ENCODE measurements around the gene GABBR2. TPM values are rescaled to one million over a fixed set of nuclear protein-coding genes. Genes with fewer than 3 reads are reported as not detected.

The GABBR2 gene
- total and polyA plus RNA-seq, 12 donors = under 0.01 to 1.3 (median 0.45) TPM

DNA sequence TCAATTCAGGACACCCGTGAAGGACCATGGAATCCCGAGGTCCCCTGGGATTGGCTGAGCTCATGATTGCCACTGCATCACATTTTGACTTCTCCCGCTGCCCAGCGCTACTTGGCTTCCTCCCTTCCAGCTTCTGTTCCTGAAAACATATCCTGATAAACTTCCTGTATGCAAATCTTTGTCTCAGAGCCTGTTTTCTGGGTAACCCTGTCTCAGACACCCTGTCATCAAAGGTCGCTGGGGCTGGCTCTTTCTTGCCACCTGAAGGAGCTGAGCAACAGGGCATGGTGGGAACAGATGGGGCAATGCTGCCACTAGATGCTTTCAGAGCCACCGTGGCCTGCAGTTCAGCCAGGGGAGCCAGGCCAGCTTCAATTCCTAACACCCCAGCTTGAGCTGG lies 299.0 kb downstream of the GABBR2 start:
- TF ChIP-seq CTCF (IDR thresholded peaks at IDR 0.05) = no peak
- H3K36me3 ChIP-seq = no peaks in the 10 kb centered on the region
- H3K9me3 ChIP-seq = no peaks in the 10 kb centered on the region
- H3K4me1 ChIP-seq = peaks cover 0 to 13% (median 3%) of the 10 kb centered on the region in 9 donors
- WGBS, 2 donors = 57 to 61% methylated on average over 6 of the region's 6 CpGs
- DNase-seq (no peak), ATAC-seq (peak in 1 of 8 donors; percentile 7)
- intact Hi-C loops (cut with DNase I) = no loop called here
- H3K27ac ChIP-seq = peak overlapping the region in 1 of 10 donors; percentile 22
- H3K27me3 ChIP-seq = peaks cover 0 to 6% (median 0%) of the 10 kb centered on the region in 7 donors
- no peak overlapping the region for H3K4me3 ChIP-seq

DNA sequence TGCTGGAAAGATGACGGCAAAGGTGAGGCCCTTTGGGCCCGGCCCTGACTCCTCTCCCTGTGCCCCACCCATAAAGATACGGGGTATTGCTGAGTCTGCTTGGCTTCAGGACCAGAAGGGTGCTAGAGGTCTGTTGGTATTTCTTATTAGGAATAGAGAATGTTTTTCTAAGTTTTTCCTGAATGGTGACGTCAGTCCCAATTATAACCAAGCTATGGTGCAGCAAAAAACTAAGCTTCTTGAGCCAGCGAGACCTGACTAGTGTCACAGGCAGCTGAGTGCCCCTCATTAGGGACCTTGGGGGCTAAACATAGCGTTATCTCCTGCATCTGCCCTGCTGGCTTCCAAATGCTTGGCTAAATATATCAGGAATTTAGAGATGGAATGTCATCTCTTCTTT lies 302.3 kb downstream of the GABBR2 start:
- Histone ChIP-seq H3K4me1 (peaks cover 0 to 13% (median 3%) of the 10 kb centered on the region in 9 donors), H3K27ac (no peak overlapping the region), H3K36me3 (no peaks in the 10 kb centered on the region), H3K9me3 (no peaks in the 10 kb centered on the region), H3K4me3 (no peak overlapping the region), H3K27me3 (peaks cover 0 to 20% (median 0%) of the 10 kb centered on the region in 7 donors)
- WGBS, 2 donors = 49 to 66% methylated on average over 6 of the region's 6 CpGs
- TF ChIP-seq CTCF (IDR thresholded peaks at IDR 0.05) = no peak
- ATAC-seq (no peak), DNase-seq (no peak)
- intact Hi-C loops (cut with DNase I) = no loop called here

GRCh38 chr9:98404237-98404636 lies 304.5 kb downstream of the GABBR2 start:
- Histone ChIP-seq H3K4me3 (no peak overlapping the region), H3K36me3 (no peaks in the 10 kb centered on the region), H3K27ac (no peak overlapping the region), H3K27me3 (peaks cover 0 to 22% (median 0%) of the 10 kb centered on the region in 7 donors), H3K9me3 (no peaks in the 10 kb centered on the region), H3K4me1 (no peaks in the 10 kb centered on the region)
- DNase-seq = no peak
- intact Hi-C loops (cut with DNase I) = no loop called here
- TF ChIP-seq CTCF (IDR thresholded peaks at IDR 0.05) = no peak
- 89% methylated on average over 11 of the region's 11 CpGs for WGBS, 2 donors
- no peak for ATAC-seq

DNA sequence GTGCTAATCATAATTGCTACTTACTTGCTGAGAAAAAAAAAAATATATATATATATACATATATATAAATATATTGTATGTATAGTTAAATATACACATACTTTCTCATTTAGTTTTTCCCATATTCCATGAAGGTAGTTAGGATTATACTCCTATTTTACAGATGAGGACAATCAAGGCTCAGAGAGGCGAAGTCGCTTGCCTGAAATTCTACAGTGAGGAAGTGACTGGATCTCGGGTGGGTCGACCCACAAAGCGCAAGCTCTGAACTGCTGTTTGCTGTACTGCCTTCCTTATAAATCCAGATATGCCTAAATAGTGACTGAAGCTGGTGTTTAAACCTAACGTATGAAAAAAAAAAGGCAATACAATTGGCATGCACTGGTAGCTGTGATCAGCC lies 305.0 kb downstream of the GABBR2 start:
- WGBS, 2 donors = 90 to 92% methylated on average over 6 of the region's 6 CpGs
- intact Hi-C loops (cut with DNase I) = no loop called here
- TF ChIP-seq CTCF (IDR thresholded peaks at IDR 0.05) = no peak
- ATAC-seq = no peak
- Histone ChIP-seq H3K27ac (no peak overlapping the region), H3K27me3 (peaks cover 0 to 27% (median under 1%) of the 10 kb centered on the region in 7 donors), H3K4me3 (no peak overlapping the region), H3K36me3 (no peaks in the 10 kb centered on the region), H3K4me1 (no peaks in the 10 kb centered on the region), H3K9me3 (no peaks in the 10 kb centered on the region)
- DNase-seq = no peak
